Uterus (tissue), 2 donors: ENCODE data around the gene CPM.

Experiments used
- CTCF ChIP-seq, 4 experiments: fragments of 200-600 bp in 2 of 4; fragments of 450-650 bp in 2 of 4; sonication (generic) in 2 of 4; IDR thresholded peaks; one replicate each; pipeline ENCODE4 v1.5.1; 2016 to 2019; ENCODE audit warnings: antibody characterized with exemption in 4 of 4, mild to moderate bottlenecking in 2 of 4, moderate library complexity in 1 of 4
- POLR2A ChIP-seq, 2 donors: fragments of 450-650 bp; IDR thresholded peaks; one replicate each; pipeline ENCODE4 v1.6.1; 2016; ENCODE audit warnings: antibody characterized with exemption in 2 of 2, mild to moderate bottlenecking in 1 of 2, moderate library complexity in 1 of 2

DNA sequence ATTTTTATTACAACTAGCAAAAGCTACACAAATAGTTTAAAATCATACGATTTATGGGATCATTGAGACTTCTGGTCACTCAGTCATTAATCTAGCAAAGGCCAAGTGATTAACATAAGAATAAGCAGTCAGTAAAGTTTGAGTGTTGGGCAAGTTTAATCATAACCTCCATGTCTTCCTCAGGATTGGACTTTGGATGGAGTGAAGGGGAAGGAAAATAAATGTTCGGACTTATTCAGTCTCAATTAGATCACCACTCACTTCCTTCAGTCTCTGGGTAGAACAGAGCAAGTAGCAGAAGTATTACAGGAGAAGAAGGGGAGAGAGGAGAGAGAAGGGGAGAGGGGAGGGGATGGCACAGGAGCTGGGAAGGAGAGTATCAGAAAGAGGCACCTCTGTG is 31.4 kb downstream of the CPM start:
- TF ChIP-seq CTCF (IDR thresholded peaks at IDR 0.05) (no peak), POLR2A (IDR thresholded peaks at IDR 0.05) (no peak)
